Duodenal mucosa (tissue), 2 donors: ENCODE data around the gene BTNL3.

Source experiments
- H3K27ac ChIP-seq: one replicate; pipeline ENCODE4 v1.7.0; 2013; ENCODE audit warnings: low read depth, low read length
- H3K27me3 ChIP-seq, 2 donors: one replicate each; pipeline ENCODE4 v1.7.0; 2013; ENCODE audit warnings: low read length in 2 of 2, control low read depth in 1 of 2; ENCODE audit not compliant: insufficient read depth in 2 of 2, control insufficient read depth in 1 of 2
- H3K36me3 ChIP-seq, 2 donors: one replicate each; pipeline ENCODE4 v1.7.0; 2013; ENCODE audit warnings: low read length in 2 of 2, control low read depth in 1 of 2; ENCODE audit not compliant: insufficient read depth in 2 of 2, control insufficient read depth in 1 of 2
- H3K4me1 ChIP-seq, 2 donors: one replicate each; pipeline ENCODE4 v1.7.0; 2013; ENCODE audit warnings: low read length in 2 of 2, control low read depth in 1 of 2; ENCODE audit not compliant: insufficient read depth in 2 of 2, control insufficient read depth in 1 of 2
- H3K4me3 ChIP-seq, 2 donors: one replicate each; pipeline ENCODE4 v1.7.0; 2013; ENCODE audit warnings: low read length in 2 of 2, low read depth in 1 of 2
- H3K9ac ChIP-seq, 2 donors: one replicate each; pipeline ENCODE4 v1.7.0; 2013; ENCODE audit warnings: low read length in 2 of 2, low read depth in 1 of 2
- H3K9me3 ChIP-seq, 2 donors: one replicate each; pipeline ENCODE4 v1.7.0; 2013; ENCODE audit warnings: low read length in 2 of 2, control low read depth in 1 of 2; ENCODE audit not compliant: control insufficient read depth in 1 of 2

BTNL3 gene, protein sequence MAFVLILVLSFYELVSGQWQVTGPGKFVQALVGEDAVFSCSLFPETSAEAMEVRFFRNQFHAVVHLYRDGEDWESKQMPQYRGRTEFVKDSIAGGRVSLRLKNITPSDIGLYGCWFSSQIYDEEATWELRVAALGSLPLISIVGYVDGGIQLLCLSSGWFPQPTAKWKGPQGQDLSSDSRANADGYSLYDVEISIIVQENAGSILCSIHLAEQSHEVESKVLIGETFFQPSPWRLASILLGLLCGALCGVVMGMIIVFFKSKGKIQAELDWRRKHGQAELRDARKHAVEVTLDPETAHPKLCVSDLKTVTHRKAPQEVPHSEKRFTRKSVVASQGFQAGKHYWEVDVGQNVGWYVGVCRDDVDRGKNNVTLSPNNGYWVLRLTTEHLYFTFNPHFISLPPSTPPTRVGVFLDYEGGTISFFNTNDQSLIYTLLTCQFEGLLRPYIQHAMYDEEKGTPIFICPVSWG

DNA sequence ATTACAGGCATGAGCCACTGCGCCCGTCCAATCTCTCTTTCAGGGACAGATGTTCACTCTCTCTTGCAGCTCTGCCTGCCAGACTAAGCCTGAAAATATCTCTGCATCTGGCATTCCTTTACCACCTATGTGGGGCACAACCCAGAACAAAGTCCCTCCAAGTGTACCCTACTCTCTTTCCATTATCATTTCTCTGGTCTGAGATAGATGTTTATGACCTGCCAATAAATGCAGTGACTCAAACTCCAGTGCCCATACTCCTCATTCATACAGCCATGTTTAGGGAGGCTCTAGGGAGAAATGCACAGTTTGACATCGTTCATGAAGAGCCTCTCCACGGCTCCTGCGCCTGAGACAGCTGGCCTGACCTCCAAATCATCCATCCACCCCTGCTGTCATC is at the start of gene BTNL3:
BTNL3 (plus strand) TSS at position 255 of the 400 bp plus-strand sequence. CDS start 183 bp downstream, outside the sequence.
- Histone ChIP-seq H3K9me3 (no peaks in the 10 kb centered on the region), H3K4me3 (peak within 1 kb of the TSS; percentile 81 to 83), H3K9ac (peak within 1 kb of the TSS; percentile 53 to 78), H3K36me3 (peaks cover 0 to 4% of the 10 kb centered on the region in 2 donors), H3K27ac (peak within 1 kb of the TSS; percentile 74), H3K4me1 (peaks cover 13% of the 10 kb centered on the region in 2 donors), H3K27me3 (no peaks in the 10 kb centered on the region)

DNA sequence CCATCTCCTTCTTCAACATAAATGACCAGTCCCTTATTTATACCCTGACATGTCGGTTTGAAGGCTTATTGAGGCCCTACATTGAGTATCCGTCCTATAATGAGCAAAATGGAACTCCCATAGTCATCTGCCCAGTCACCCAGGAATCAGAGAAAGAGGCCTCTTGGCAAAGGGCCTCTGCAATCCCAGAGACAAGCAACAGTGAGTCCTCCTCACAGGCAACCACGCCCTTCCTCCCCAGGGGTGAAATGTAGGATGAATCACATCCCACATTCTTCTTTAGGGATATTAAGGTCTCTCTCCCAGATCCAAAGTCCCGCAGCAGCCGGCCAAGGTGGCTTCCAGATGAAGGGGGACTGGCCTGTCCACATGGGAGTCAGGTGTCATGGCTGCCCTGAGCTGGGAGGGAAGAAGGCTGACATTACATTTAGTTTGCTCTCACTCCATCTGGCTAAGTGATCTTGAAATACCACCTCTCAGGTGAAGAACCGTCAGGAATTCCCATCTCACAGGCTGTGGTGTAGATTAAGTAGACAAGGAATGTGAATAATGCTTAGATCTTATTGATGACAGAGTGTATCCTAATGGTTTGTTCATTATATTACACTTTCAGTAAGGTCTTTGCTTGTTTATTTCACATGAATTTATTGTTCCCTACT is 38.2 kb upstream of the BTNL3 start:
- Histone ChIP-seq H3K9me3 (no peaks in the 10 kb centered on the region), H3K27ac (no peak overlapping the region), H3K27me3 (no peaks in the 10 kb centered on the region), H3K9ac (no peak overlapping the region), H3K36me3 (peaks cover 0 to 8% of the 10 kb centered on the region in 2 donors), H3K4me3 (no peak overlapping the region), H3K4me1 (peaks cover 0 to 3% of the 10 kb centered on the region in 2 donors)

DNA sequence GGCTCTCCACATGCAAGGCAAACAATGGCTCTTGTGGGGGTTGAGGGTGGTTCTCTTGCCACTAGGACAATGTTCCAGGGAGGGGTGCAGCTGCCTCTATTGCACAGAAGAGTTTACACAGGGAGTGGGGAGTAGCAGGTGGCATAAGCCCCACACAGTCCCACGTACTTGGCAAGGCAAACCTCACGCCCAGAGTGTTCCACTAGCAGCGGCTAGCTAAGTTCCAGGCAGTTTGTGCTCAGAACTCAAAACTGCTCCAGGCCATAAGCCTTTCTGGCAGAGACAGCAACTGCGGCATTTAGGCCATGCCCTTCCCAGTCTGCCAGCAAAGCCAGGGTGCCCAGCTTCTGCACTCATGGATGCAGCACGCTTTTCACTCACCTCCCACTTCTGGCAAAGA is 29.0 kb upstream of the BTNL3 start:
- no peaks in the 10 kb centered on the region for H3K4me1 ChIP-seq
- no peak overlapping the region for H3K9ac ChIP-seq
- no peak overlapping the region for H3K27ac ChIP-seq
- H3K9me3 ChIP-seq = no peaks in the 10 kb centered on the region
- H3K36me3 ChIP-seq = no peaks in the 10 kb centered on the region
- H3K4me3 ChIP-seq = no peak overlapping the region
- peaks cover 0 to 9% of the 10 kb centered on the region in 2 donors for H3K27me3 ChIP-seq

DNA sequence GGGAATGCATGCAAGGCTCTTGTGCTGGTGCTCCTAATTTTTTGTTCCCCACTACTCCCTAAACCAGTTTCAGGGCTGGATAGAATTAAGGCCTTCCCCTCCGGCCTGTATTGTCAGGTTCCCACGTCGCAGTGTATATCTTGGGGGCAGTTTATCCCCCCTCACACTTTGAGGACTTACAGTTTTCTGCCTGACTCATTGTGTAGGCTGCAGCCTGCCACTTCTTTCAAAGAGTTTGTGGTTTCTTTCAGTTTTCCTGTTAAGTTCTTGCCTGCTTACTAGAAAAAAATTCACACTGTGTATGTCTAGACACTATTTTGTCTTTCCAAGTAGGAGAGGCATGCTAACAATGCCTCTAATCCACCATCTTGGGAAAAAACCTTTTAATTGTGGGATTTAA is 28.4 kb upstream of the BTNL3 start:
- Histone ChIP-seq H3K4me3 (no peak overlapping the region), H3K9me3 (no peaks in the 10 kb centered on the region), H3K27me3 (peaks cover 0 to 9% of the 10 kb centered on the region in 2 donors), H3K36me3 (no peaks in the 10 kb centered on the region), H3K4me1 (no peaks in the 10 kb centered on the region), H3K9ac (no peak overlapping the region), H3K27ac (no peak overlapping the region)

DNA sequence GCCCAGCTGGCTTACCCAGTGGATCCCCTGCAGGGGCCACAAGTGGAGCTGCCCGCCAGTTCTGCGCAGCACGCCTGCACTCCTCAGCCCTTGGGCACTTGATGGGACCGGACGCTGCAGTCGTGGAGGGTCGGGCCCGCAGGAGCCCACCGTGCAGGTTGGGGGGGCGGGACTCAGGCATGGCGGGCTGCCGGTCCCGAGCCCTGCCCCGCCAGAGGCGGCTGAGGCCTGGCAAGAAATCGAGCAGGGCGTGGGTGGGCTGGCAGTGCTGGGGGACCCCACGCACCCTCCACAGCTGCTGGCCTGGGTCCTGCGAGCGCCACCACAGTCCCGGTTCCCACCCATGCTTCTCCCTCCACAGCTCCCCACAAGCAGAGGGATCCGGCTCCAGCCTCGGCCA is 19.2 kb upstream of the BTNL3 start:
- Histone ChIP-seq H3K27ac (no peak overlapping the region), H3K4me3 (no peak overlapping the region), H3K27me3 (no peaks in the 10 kb centered on the region), H3K9me3 (peaks cover 0 to 4% of the 10 kb centered on the region in 2 donors), H3K4me1 (peaks cover 7 to 10% of the 10 kb centered on the region in 2 donors), H3K36me3 (no peaks in the 10 kb centered on the region), H3K9ac (no peak overlapping the region)

DNA sequence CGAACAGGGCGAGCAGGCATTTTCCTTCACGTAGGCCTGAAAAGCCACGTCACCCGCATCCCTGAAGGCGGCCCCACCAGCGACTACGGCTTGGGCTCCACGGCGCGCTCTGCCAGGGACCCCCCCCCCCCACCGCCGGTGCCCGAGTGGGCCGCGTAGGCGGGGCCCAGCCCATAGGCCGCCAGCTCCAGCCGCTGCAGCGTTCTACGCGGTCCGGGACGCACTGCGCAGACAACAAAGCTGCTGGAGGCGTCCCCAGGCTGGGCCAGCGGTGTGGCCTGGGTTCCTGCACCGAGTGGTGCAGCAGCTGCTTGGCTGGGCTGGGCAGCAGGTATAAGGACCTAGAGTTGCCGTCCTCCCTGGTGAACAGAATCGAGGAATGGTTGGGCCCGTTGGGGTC is 18.3 kb upstream of the BTNL3 start:
- Histone ChIP-seq H3K27ac (no peak overlapping the region), H3K4me3 (no peak overlapping the region), H3K9me3 (peaks cover 0 to 4% of the 10 kb centered on the region in 2 donors), H3K4me1 (peaks cover 9 to 10% of the 10 kb centered on the region in 2 donors), H3K27me3 (no peaks in the 10 kb centered on the region), H3K36me3 (no peaks in the 10 kb centered on the region), H3K9ac (no peak overlapping the region)

DNA sequence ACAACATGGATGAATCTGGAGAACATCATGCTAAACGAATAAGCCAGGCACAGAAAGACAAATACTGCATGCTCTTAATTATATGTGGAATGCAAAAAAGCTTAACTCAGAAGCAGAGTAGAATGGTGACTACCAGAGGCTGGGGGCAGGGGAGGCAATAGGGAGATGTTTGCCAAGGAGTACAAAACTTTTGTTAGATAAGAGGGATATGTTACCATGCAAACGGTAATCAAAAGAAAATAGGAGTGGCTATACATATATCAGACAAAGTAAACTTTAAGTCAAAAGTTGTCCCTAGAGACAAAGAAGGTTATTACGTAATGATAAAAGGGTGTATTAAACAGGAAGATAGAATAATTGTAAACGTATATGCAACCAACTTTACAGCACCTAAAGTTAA is 17.8 kb upstream of the BTNL3 start:
- peaks cover 14 to 15% of the 10 kb centered on the region in 2 donors for H3K4me1 ChIP-seq

DNA sequence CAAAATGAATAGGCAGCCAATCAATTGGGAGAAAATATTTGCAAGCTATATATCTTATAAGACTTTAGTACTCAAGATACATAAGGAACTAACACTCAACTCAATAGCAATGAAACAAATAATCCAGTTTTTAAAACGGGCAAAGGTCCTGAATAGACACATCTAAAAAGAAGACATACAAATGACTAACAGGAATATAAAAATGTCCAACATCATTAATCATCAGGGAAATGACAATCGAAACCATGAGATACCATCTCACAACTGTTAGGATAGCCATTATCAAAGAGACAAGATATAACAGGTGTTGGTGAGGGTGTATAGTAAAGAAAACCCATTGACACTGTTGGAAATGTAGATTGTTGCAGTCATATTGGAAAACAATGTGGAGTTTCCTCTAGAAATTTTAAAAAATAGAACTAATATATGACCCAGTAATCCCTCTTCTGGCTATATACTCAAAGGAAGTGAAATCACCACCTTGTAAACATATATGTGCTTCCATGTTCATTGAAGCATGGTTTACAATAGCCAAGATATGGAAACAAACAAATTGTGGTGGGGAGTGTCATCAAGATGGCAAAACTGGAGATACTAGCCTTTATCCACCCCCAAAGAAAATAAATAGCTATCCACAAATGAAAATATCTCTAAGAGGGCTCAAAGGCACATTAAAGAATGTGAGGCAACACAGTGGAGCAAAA is 13.9 kb upstream of the BTNL3 start:
- Histone ChIP-seq H3K4me1 (peaks cover 29 to 32% of the 10 kb centered on the region in 2 donors), H3K9ac (no peak overlapping the region), H3K36me3 (no peaks in the 10 kb centered on the region), H3K27me3 (no peaks in the 10 kb centered on the region), H3K9me3 (peaks cover 0 to 4% of the 10 kb centered on the region in 2 donors), H3K27ac (no peak overlapping the region), H3K4me3 (no peak overlapping the region)

More for the DNA sequence above, 17.8 kb upstream of the BTNL3 start:
- Histone ChIP-seq H3K9ac (no peak overlapping the region), H3K4me3 (no peak overlapping the region), H3K27me3 (no peaks in the 10 kb centered on the region), H3K36me3 (no peaks in the 10 kb centered on the region), H3K27ac (no peak overlapping the region), H3K9me3 (peaks cover 0 to 4% of the 10 kb centered on the region in 2 donors)

DNA sequence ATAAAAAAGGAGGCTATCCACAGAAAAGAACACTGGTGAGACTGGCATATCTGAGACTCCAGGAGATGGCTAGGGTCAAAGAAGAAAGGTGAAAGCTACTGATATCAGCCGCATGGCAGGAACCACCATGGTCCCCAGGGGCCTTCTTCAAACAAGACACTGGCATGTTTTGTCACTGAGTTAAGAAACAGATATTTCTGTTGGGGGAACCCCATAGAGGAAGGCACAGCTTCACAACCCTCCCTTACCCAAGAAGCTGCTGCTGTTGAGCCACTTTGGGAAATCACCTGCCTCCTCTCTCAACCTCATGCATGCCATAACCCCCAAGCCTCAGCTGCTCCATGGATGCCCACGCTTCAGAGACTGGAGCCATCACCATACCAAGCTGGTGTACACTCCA is 13.3 kb upstream of the BTNL3 start:
- Histone ChIP-seq H3K4me1 (peaks cover 29 to 32% of the 10 kb centered on the region in 2 donors), H3K9ac (no peak overlapping the region), H3K9me3 (peaks cover 0 to 4% of the 10 kb centered on the region in 2 donors), H3K36me3 (no peaks in the 10 kb centered on the region), H3K4me3 (no peak overlapping the region), H3K27me3 (no peaks in the 10 kb centered on the region), H3K27ac (no peak overlapping the region)

DNA sequence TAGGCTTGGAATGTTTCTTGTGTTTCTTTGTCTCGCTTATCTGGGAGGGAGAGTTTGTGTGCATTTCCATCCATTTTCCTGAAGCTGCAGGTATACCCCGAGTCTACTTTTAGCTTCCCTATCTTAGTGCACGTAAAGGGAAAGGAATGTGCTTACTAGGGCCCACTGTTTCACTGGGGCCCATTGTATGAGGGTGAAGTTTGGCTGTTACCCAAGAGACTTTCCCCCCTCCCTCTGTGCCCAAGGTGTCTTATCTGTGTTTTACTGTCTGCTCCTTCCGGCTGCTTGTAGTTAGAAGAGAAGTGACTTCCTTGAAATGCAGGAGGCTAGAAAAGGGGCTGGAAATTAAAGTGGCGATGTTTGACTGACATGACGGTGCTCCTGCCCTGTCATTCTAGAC is 12.1 kb upstream of the BTNL3 start:
- H3K27ac ChIP-seq = no peak overlapping the region
- no peaks in the 10 kb centered on the region for H3K27me3 ChIP-seq
- H3K4me1 ChIP-seq = peaks cover 22 to 23% of the 10 kb centered on the region in 2 donors
- no peak overlapping the region for H3K9ac ChIP-seq
- H3K36me3 ChIP-seq = no peaks in the 10 kb centered on the region
- peaks cover 0 to 4% of the 10 kb centered on the region in 2 donors for H3K9me3 ChIP-seq
- no peak overlapping the region for H3K4me3 ChIP-seq
